ENCODE results near the gene BMAL1. TPM values are rescaled to one million over a fixed set of nuclear protein-coding genes. Genes with fewer than 3 reads are reported as not detected.

Gene BMAL1
- total RNA-seq, 4 donors from 2014 or later, result 57.8 to 143 (median 80.8) TPM

- peaks cover 6% of the 10 kb centered on the region for H3K36me3 ChIP-seq
- no peak for DNase-seq (ENCODE audit: low spot score in 2 of 2)
These were observed 68.9 kb downstream of the BMAL1 start for GRCh38 chr11:13346470-13346869.

GRCh38 chr11:13347901-13348300 lies 70.3 kb downstream of the BMAL1 start:
- no peak overlapping the region for H3K27ac ChIP-seq

More at GRCh38 chr11:13346470-13346869, 68.9 kb downstream of the BMAL1 start:
- H3K9me3 ChIP-seq, result no peaks in the 10 kb centered on the region
- no peak overlapping the region for H3K27ac ChIP-seq
- TF ChIP-seq EP300 (IDR thresholded peaks at IDR 0.05) (no peak), CTCF (IDR thresholded peaks at IDR 0.05) (no peak)
- H3K4me3 ChIP-seq, result no peak overlapping the region
- no peaks in the 10 kb centered on the region for H3K27me3 ChIP-seq
- WGBS, result 89% methylated on average over 5 of the region's 5 CpGs
- peaks cover 10% of the 10 kb centered on the region for H3K4me1 ChIP-seq

GRCh38 chr11:13348305-13348704 lies 70.7 kb downstream of the BMAL1 start:
- no peak for DNase-seq (ENCODE audit: low spot score in 2 of 2)
- H3K27me3 ChIP-seq, result no peaks in the 10 kb centered on the region
- H3K36me3 ChIP-seq, result peaks cover 18% of the 10 kb centered on the region
- 66% methylated on average over 3 of the region's 3 CpGs for WGBS
- H3K4me3 ChIP-seq, result no peak overlapping the region
- TF ChIP-seq POLR2A (IDR thresholded peaks at IDR 0.05) (no peak), EP300 (IDR thresholded peaks at IDR 0.05) (no peak), POLR2AphosphoS5 (IDR thresholded peaks at IDR 0.05) (no peak), CTCF (IDR thresholded peaks at IDR 0.05) (no peak)
- peaks cover 10% of the 10 kb centered on the region for H3K4me1 ChIP-seq
- H3K9me3 ChIP-seq, result no peaks in the 10 kb centered on the region
- no peak overlapping the region for H3K27ac ChIP-seq

More at GRCh38 chr11:13347901-13348300, 70.3 kb downstream of the BMAL1 start:
- H3K9me3 ChIP-seq, result no peaks in the 10 kb centered on the region
- peaks cover 14% of the 10 kb centered on the region for H3K36me3 ChIP-seq
- TF ChIP-seq POLR2A (IDR thresholded peaks at IDR 0.05) (no peak), CTCF (IDR thresholded peaks at IDR 0.05) (no peak), EP300 (IDR thresholded peaks at IDR 0.05) (no peak), POLR2AphosphoS5 (IDR thresholded peaks at IDR 0.05) (no peak)
- peaks cover 10% of the 10 kb centered on the region for H3K4me1 ChIP-seq
- no peak for DNase-seq (ENCODE audit: low spot score in 2 of 2)
- 63% methylated on average over 7 of the region's 7 CpGs for WGBS
- H3K4me3 ChIP-seq, result no peak overlapping the region
- H3K27me3 ChIP-seq, result no peaks in the 10 kb centered on the region

- DNase-seq (ENCODE audit: low spot score in 2 of 2), result no peak
These were observed 71.5 kb downstream of the BMAL1 start for GRCh38 chr11:13349046-13349445.

GRCh38 chr11:13349581-13349980 lies 72.0 kb downstream of the BMAL1 start:
- H3K36me3 ChIP-seq, result peaks cover 23% of the 10 kb centered on the region
- DNase-seq (ENCODE audit: low spot score in 2 of 2), result no peak

More at GRCh38 chr11:13349046-13349445, 71.5 kb downstream of the BMAL1 start:
- H3K4me1 ChIP-seq, result peaks cover 10% of the 10 kb centered on the region
- no peaks in the 10 kb centered on the region for H3K9me3 ChIP-seq
- peaks cover 18% of the 10 kb centered on the region for H3K36me3 ChIP-seq
- H3K27me3 ChIP-seq, result no peaks in the 10 kb centered on the region
- no peak overlapping the region for H3K27ac ChIP-seq
- H3K4me3 ChIP-seq, result no peak overlapping the region
- TF ChIP-seq POLR2AphosphoS5 (IDR thresholded peaks at IDR 0.05) (no peak), CTCF (IDR thresholded peaks at IDR 0.05) (no peak), POLR2A (IDR thresholded peaks at IDR 0.05) (no peak), EP300 (IDR thresholded peaks at IDR 0.05) (no peak)
- 96% methylated on average over 6 of the region's 6 CpGs for WGBS

More at GRCh38 chr11:13349581-13349980, 72.0 kb downstream of the BMAL1 start:
- Histone ChIP-seq H3K4me3 (no peak overlapping the region), H3K4me1 (peaks cover 10% of the 10 kb centered on the region), H3K27me3 (no peaks in the 10 kb centered on the region), H3K9me3 (no peaks in the 10 kb centered on the region), H3K27ac (no peak overlapping the region)
- TF ChIP-seq EP300 (IDR thresholded peaks at IDR 0.05) (no peak), POLR2A (IDR thresholded peaks at IDR 0.05) (no peak), CTCF (IDR thresholded peaks at IDR 0.05) (no peak), POLR2AphosphoS5 (IDR thresholded peaks at IDR 0.05) (no peak)
- WGBS, result 83% methylated on average over 6 of the region's 6 CpGs

Data from suprapubic skin (tissue), 4 donors.